GM12892 (cell line): ENCODE measurements around the gene ST3GAL3.
A peak's percentile ranks its signal among the peaks of the same experiment; 100 is the strongest.

Source experiments
- DNase-seq: peaks from one replicate; pipeline ENCODE4 v3.0.0; 2011; ENCODE audit not compliant: insufficient read length
- FAIRE-seq: peaks from 2 replicates; lab custom pipeline; 2011; peaks lifted over from hg19 to GRCh38; lab: Jason Lieb, UNC
- POLR2A ChIP-seq: IDR thresholded peaks from 2 replicates; pipeline ENCODE4 v1.6.1; 2011; ENCODE audit warnings: low read depth, low read length, control low read depth
- POLR2AphosphoS5 ChIP-seq: IDR thresholded peaks from 2 replicates; pipeline ENCODE4 v1.6.1; 2011; ENCODE audit warnings: low read depth, low read length, control low read depth
- TAF1 ChIP-seq: IDR thresholded peaks from 2 replicates; pipeline ENCODE4 v1.6.1; 2011; ENCODE audit warnings: low read depth, mild to moderate bottlenecking, control low read depth, low read length, borderline replicate concordance

Gene ST3GAL3

DNA sequence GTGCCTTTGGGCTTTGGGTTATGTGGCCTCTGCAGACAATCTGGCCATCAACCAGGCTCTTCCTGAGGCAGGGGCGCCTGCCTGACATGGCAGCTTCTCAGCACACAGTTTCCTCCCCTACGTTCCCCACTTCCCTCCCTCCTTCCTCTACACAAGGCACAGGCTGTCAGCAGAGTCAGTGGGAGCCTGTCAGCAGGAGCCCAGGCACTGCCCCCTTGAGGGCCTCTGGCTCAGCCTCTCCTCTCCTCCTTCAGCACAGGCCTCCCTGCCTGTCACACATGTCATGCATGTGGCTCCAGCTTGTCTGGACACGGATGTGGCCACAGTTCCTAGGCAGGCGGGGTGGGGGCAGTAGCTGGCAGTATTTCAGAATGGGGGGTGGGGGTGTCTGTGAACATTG is 174.1 kb downstream of the ST3GAL3 start:
- DNase-seq (no peak), FAIRE-seq (no peak)
- no peak for TF ChIP-seq POLR2A
- no peak for TF ChIP-seq TAF1
- no peak for TF ChIP-seq POLR2AphosphoS5

DNA sequence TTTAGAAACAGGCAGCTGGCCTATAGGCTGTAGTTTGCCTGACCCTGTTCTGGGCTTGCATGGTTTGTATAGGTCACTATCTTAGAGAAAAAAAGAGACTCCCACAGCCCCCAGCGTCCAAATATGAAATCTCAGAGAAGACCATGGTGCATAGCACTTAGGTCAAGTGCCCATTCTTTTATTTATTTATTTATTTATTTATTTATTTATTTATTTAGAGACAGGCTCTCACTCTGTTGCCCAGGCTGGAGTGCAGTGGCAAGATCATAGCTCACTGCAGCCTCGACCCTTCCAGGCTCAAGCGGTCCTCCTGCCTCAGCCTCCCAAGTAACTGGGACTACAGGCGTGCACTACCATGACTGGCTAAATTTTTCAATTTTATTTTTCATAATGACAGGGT is 175.4 kb downstream of the ST3GAL3 start:
- no peak for TF ChIP-seq TAF1
- no peak for TF ChIP-seq POLR2AphosphoS5
- no peak for TF ChIP-seq POLR2A
- no peak for FAIRE-seq

DNA sequence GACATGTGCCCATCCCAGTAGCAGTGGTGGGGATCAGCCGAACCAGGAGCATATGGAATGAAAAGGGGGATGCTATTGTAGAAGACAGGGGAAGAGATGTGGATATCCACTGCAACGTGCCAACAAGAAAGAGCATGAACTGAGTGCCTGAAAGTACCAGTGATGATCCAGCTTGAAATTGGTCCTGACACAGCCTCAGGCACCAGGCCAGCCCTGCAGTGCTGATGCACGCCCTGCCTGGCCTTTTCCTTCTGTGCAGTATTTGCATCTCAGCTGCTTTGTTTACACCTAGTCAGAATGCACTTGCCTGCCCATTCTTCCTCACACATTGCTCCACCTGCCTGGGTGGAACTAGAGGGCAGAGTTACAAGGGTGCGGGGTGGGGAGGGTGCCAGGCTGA is 176.0 kb downstream of the ST3GAL3 start:
- FAIRE-seq (no peak), DNase-seq (no peak)
- TF ChIP-seq TAF1 (no peak), POLR2A (no peak), POLR2AphosphoS5 (no peak)

More for the DNA sequence above, 175.4 kb downstream of the ST3GAL3 start:
- DNase-seq: no peak

DNA sequence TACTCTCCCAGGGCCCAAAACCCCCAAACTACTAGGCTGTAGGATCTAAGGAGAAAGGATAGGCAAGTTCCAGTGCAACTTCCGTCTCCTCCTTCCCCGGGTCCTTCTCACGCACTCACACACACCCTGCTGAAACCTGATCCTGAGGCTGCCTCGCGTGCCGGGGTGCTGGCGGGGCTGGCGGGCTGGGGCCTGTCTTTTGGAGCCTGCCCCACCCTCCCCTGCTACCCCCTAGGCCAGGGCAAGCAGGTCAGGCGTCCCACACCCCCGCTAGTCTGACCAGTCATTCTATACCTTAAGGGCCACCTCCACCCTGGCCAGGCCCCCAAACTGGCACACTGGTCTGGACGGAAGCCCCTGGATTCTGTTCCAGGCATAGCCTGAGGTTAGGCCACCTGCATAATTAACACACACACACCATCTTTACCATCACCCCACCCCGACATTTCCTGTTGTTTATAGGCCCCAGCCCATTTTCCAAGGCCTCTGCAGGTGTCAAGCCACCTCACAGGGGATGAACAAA is 178.0 kb downstream of the ST3GAL3 start:
- DNase-seq: no peak
- FAIRE-seq: no peak
- no peak for TF ChIP-seq TAF1
- no peak for TF ChIP-seq POLR2AphosphoS5
- TF ChIP-seq POLR2A: no peak

DNA sequence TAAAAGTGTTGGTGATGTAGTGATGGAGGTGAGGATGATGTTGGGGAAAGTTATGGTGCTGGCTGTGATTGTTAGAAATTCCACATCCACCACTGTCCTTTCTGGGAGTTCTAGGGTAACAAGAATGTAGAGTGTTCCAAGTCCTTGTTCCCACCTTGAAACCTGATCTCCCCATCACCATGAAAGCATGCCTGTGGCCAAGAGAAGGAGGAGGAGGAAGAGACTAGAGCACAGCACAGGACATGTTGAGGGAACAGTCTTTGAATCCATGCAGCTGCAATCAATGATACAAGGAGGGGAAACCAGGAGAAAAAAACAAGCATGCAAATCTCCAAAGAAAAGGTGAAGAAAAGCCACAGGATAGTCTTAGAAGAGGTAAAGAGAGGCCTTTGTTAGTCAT is 180.4 kb downstream of the ST3GAL3 start:
- DNase-seq (no peak), FAIRE-seq (peak; percentile 61)
- TF ChIP-seq POLR2A: no peak
- TF ChIP-seq POLR2AphosphoS5: no peak
- TF ChIP-seq TAF1: no peak

DNA sequence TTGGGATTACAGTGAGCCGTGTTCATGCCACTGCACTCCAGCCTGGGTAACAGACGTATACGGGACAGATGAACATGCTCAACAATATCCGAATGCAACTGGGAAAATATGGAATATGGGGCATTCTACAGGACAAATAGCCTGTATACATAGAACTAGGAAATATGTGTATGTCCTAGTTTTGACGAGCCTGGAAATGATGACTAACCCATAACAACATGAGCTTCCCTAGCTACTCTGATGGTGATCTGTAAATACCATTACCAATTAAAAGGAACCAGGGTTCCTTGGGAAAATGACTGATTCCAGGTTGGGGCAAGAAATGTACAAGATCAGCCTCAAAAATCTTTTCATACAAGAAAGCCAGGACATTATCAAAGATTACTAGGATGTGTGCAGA is 183.5 kb downstream of the ST3GAL3 start:
- FAIRE-seq (no peak), DNase-seq (no peak)
- TF ChIP-seq TAF1 (no peak), POLR2AphosphoS5 (no peak), POLR2A (no peak)

DNA sequence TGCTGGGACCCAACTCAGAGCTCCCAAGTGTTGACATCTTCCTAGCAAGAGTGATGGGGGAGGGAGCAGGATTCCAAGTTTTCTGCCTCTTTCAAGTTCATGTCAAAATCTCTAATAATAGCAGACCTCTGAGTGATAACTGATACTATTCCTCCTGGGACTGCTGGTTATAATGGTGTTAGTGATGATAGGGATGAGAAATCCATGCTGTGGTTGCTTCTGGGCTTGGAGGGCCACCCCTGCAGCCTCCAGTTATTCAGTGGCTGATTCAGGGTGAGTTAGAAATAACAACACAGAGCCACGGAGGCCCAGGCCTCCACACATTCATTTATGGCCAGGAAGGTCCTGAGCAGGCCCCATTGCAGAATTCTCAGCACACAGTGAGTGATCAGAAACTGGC is 185.7 kb downstream of the ST3GAL3 start:
- FAIRE-seq: no peak
- no peak for DNase-seq
- no peak for TF ChIP-seq TAF1
- no peak for TF ChIP-seq POLR2AphosphoS5
- TF ChIP-seq POLR2A: no peak

DNA sequence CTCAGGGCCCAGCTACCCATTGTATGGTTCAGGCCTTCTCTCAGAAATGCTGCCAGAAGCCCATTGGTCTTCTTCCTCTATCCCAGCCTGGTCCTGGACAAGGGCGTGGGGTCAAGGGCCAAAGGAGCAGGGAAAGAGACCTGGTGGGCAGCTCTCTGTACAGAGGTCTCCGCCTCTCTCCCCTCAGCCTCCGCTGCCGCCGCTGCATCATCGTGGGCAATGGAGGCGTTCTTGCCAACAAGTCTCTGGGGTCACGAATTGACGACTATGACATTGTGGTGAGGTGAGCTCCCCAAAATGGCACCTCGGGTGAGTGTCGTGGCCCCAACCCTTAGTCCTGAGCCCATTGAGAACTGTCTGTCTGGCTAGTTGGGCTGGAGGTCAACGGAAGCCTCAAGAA is 191.6 kb downstream of the ST3GAL3 start:
- FAIRE-seq (no peak), DNase-seq (no peak)
- TF ChIP-seq POLR2A (no peak), TAF1 (no peak), POLR2AphosphoS5 (no peak)

DNA sequence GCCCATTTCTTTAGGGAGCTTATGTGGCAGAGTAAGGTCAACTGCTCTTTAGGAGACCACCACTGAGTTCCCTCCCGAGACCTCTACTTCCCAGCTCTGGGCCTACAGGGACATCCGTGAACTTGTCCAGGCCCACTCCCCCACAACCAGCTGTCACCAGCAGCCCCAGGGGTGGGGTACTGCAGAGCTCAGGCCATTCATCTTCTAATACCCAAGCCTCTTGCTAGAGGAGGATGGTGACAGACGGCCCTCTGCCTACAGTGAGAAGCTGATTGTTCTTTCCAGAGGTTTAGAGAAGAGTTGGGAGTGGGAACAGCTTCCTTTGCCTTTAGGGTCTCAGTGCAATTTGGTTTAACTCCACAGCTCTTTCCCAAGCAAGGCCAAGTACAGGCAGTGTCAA is 193.1 kb downstream of the ST3GAL3 start:
- TF ChIP-seq TAF1 (no peak), POLR2A (no peak), POLR2AphosphoS5 (no peak)
- DNase-seq (no peak), FAIRE-seq (no peak)

DNA sequence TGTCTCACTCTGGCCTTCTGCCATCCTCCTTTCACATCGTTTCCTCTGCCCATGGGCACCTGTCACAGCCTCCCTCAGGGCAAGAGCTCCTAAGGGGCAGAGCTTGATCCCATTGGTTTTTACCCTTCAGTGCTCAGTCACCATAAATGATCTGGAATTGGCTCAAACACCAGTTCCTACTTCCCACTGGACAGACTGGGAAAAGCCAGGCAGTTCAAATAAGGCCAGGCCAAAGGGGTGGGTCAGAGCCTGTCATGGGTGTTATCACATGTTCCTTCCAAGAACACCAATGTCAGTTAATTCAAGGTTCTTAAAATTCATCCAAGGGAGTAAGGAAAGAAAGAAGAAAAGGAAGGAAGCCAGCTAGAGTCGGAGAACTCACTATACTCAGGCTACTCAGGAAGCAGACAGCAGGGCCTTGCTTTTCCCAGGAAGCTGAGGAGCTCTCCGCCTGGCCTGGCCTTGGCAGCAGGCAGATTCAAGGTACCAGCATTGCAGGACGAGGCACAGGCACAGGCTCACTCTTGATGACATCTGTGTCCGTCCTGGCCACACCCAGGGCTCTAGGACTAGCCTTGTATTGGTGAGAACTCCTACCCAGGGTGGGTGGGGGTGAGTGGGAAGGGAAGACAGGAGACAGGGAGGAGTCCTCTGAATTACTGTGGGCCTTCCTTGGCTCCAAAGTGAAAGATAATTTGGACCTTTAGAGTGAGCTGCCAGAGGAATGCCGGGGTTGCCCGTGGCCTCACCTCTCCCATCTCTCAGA is 194.0 kb downstream of the ST3GAL3 start:
- no peak for DNase-seq
- no peak for TF ChIP-seq POLR2AphosphoS5
- no peak for TF ChIP-seq POLR2A
- no peak for TF ChIP-seq TAF1
- FAIRE-seq: no peak

DNA sequence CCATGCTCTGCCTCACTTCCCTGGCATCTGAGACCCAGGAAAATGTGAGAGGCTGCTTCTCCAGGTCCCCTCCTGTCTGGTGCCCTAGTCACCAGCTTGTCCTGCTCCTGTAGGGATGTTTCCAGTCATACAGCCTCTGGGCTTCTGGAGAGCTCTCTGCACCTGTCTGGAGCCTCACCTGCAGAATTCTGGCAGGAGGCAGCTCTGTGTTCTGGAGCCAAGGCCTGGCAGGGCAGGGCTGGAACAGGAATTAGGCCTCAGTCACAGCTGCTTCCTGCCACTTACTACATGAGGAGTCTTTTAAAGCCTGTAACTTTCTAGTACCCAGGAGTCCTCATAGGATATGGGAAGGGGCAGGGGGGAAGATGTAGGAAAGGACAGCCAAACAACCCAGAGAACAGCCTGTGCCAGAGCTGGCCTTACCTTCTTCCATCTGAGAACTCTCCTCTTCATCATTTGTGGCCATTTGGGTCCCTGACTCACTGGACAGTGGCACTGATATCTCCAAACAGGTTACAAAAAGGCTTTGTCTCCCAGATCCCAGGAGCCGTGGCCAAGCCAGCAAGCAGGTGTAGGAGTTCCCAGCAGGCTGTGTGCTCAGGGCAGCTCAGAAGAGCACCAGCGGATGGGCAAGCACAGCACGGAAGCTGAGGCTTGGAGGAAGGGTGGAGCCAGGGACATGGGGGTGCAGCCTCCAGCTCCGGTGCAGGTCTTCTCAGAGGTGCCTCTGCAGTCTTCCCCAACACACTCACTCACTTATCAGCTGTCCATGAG is 194.9 kb downstream of the ST3GAL3 start:
- no peak for FAIRE-seq
- no peak for DNase-seq
- TF ChIP-seq POLR2A (no peak), POLR2AphosphoS5 (no peak), TAF1 (no peak)

DNA sequence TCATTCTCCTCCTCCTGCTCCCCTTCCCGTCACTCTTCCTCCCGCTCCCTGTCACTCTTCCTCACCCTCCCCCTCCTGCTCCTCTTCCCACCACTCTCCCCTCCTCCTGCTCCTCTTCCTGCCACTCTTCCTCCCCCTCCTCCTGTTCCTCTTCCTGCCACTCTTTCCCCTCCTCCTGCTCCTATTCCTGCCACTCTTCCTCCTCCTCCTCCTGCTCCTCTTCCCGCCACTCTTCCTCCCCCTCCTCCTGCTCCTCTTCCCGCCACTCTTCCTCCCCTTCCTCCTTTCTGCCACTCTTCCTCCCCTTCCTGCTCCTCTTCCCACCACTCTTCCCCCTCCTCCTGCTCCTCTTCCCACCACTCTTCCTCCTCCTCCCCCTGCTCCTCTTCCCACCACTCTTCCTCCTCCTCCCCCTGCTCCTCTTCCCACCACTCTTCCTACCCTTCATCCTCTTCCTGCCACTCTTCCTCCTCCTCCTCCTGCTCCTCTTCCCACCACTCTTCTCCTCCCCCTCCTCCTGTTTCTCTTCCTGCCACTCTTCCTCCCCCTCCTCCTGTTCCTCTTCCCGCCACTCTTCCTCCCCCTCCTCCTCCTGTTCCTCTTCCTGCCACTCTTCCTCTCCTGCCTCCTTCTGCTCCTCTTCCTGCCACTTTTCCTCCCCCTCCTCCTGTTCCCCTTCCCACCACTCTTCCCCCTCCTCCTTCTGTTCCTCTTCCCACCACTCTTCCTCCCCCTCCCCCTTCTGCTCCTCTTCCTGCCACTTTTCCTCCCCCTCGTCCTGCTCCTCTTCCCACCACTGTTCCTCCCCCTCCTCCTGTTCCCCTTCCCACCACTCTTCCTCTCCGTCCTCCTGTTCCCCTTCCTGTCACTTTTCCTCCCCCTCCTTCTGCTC is 197.6 kb downstream of the ST3GAL3 start:
- FAIRE-seq (no peak), DNase-seq (no peak)
- TF ChIP-seq POLR2A (no peak), POLR2AphosphoS5 (no peak)
